Prostate gland (tissue), 2 donors: ENCODE data around the gene DNMT3A. TPM values are rescaled to one million over a fixed set of nuclear protein-coding genes. Genes with fewer than 3 reads are reported as not detected.

Source experiments
- DNase-seq: peaks from one replicate; pipeline ENCODE4 v3.0.0-alpha.2; 2019; ENCODE audit warnings: low spot score
- H3K27ac ChIP-seq, 2 donors: fragments of 200-600 bp; sonication (generic); 2 replicates each; pipeline ENCODE4 v1.5.1; 2017 to 2019
- H3K27me3 ChIP-seq: fragments of 200-600 bp; sonication (generic); replicated peaks from 2 replicates; pipeline ENCODE4 v1.5.1; 2019; ENCODE audit not compliant: insufficient read depth
- H3K36me3 ChIP-seq, 2 donors: fragments of 200-600 bp; sonication (generic); 1 replicate in 1 of 2; 2 replicates in 1 of 2; pipeline versions ENCODE4 v1.5.1 to v1.8.1; 2017 to 2019
- H3K4me1 ChIP-seq: fragments of 200-600 bp; sonication (generic); replicated peaks from 2 replicates; pipeline ENCODE4 v1.5.1; 2019
- H3K4me3 ChIP-seq, 2 donors: fragments of 200-600 bp; sonication (generic); 2 replicates each; pipeline ENCODE4 v1.5.1; 2017 to 2019
- H3K9me3 ChIP-seq: fragments of 200-600 bp; sonication (generic); 2 replicates; pipeline ENCODE4 v1.5.1; 2017
- POLR2A ChIP-seq: fragments of 450-650 bp; IDR thresholded peaks from one replicate; pipeline ENCODE4 v1.6.1; 2016; ENCODE audit warnings: antibody characterized with exemption, mild to moderate bottlenecking
- POLR2AphosphoS5 ChIP-seq: sonication (generic); formaldehyde crosslinking; IDR thresholded peaks from one replicate; pipeline ENCODE4 v1.6.1; 2017; ENCODE audit warnings: antibody characterized with exemption
- WGBS: methylation state at CpG from one replicate; pipeline ENCODE4 v1.1.5; 2018; 5-methylcytosine and 5-hydroxymethylcytosine counted together
- intact Hi-C: fragments of 100-400 bp; cut with DNase I; formaldehyde crosslinking; loops from one replicate; pipeline ENCODE4 v1.14.2; 2022
- total RNA-seq, 2 donors: library from RNA; depleted of rRNA; stranded (reverse); fragments of >200 nt; gene quantifications; one replicate each; pipeline ENCODE4 v1.1.0, GENCODE V29; 2016
- TF ChIP-seq, protein P1 (sequence below), 4 experiments: fragments of 200-600 bp in 2 of 4; fragments of 450-650 bp in 2 of 4; sonication (generic) in 2 of 4; IDR thresholded peaks; 1 replicate in 3 of 4; 2 replicates in 1 of 4; pipeline ENCODE4 v1.5.1; 2016 to 2019; ENCODE audit warnings: antibody characterized with exemption in 4 of 4, mild to moderate bottlenecking in 2 of 4, moderate library complexity in 2 of 4

Gene DNMT3A
- total RNA-seq, 2 donors from 2014 or later, result 8.7 to 28.2 TPM

GRCh38 chr2:25308599-25308998 is 33.1 kb downstream of the DNMT3A start:
- no peak for DNase-seq
- intact Hi-C loops, result no loop called here
- 85% methylated on average over 6 of the region's 6 CpGs for WGBS
- no peaks in the 10 kb centered on the region for H3K9me3 ChIP-seq
- no peaks in the 10 kb centered on the region for H3K36me3 ChIP-seq
- no peak overlapping the region for H3K27ac ChIP-seq
- no peaks in the 10 kb centered on the region for H3K27me3 ChIP-seq
- TF ChIP-seq, protein P1, sequence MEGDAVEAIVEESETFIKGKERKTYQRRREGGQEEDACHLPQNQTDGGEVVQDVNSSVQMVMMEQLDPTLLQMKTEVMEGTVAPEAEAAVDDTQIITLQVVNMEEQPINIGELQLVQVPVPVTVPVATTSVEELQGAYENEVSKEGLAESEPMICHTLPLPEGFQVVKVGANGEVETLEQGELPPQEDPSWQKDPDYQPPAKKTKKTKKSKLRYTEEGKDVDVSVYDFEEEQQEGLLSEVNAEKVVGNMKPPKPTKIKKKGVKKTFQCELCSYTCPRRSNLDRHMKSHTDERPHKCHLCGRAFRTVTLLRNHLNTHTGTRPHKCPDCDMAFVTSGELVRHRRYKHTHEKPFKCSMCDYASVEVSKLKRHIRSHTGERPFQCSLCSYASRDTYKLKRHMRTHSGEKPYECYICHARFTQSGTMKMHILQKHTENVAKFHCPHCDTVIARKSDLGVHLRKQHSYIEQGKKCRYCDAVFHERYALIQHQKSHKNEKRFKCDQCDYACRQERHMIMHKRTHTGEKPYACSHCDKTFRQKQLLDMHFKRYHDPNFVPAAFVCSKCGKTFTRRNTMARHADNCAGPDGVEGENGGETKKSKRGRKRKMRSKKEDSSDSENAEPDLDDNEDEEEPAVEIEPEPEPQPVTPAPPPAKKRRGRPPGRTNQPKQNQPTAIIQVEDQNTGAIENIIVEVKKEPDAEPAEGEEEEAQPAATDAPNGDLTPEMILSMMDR (IDR thresholded peaks at IDR 0.05), result no peak
- TF ChIP-seq POLR2A (no peak), POLR2AphosphoS5 (no peak)
- H3K4me3 ChIP-seq, result no peak overlapping the region
- H3K4me1 ChIP-seq, result peaks cover 9% of the 10 kb centered on the region

DNA sequence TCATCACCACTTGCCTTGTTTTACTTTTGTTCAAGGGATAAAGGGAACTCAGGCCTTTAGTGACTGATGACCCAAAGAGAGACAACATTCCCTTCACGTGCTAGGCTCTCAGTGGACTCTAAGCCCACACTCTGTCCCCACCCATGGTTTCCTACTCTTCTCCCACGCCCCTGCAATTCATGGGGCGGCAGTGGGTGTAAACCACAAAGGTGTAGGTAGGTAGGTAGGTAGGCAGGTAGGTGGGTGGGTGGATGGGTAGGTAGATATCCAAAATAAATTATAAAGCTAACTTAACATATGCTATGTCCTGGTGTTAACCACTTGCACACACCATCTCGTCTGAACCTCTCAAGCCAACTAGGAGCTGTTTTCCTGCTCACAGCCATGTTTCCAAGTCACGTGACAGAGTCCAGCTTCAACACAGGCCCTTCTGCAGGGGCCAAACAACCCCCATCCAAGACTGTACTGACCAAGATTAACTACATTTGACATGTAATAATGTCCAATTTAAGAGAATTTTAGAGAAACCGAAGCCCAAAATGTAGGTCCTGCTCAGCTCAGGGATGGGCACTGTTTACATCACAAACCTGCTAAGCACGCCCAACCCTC is 33.7 kb downstream of the DNMT3A start:
- Histone ChIP-seq H3K4me3 (no peak overlapping the region), H3K36me3 (no peaks in the 10 kb centered on the region), H3K27me3 (no peaks in the 10 kb centered on the region), H3K27ac (no peak overlapping the region), H3K9me3 (no peaks in the 10 kb centered on the region), H3K4me1 (peaks cover 9% of the 10 kb centered on the region)
- 77% methylated on average over 7 of the region's 7 CpGs for WGBS
- no peak for DNase-seq
- intact Hi-C loops, result no loop called here
- TF ChIP-seq, protein P1 (IDR thresholded peaks at IDR 0.05), result no peak
- no peak for TF ChIP-seq POLR2A
- no peak for TF ChIP-seq POLR2AphosphoS5

- intact Hi-C loops, result no loop called here
- Histone ChIP-seq H3K9me3 (no peaks in the 10 kb centered on the region), H3K36me3 (no peaks in the 10 kb centered on the region), H3K27me3 (no peaks in the 10 kb centered on the region), H3K4me3 (no peak overlapping the region), H3K4me1 (peaks cover 9% of the 10 kb centered on the region), H3K27ac (no peak overlapping the region)
- 48% methylated on average over 6 of the region's 6 CpGs for WGBS
- peak; percentile 40 for DNase-seq
- TF ChIP-seq, protein P1 (IDR thresholded peaks at IDR 0.05), result no peak
- TF ChIP-seq POLR2A, result no peak
- TF ChIP-seq POLR2AphosphoS5, result no peak
Observed at GRCh38 chr2:25306777-25307368, 34.9 kb downstream of the DNMT3A start.

DNA sequence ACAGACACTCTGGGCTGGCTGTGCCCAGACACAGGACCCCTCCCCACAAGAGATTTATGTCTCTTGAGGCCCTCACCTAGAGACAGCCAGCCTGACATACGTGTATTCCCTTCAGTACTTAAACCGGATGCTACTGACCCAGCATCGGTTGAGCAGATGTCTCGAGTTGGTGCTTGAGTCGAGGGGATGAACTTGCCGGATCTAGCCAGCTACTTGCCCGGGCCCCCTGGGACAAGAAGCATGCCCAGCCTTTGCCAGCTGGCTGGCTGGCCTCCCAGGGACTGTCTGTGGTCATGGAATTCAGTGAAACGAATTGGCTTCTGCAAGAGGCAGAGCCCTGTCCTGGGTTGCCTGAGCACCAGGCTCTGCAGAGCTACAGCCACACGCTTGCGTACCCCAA is 36.0 kb downstream of the DNMT3A start:
- 38% methylated on average over 10 of the region's 10 CpGs for WGBS
- intact Hi-C loops, result no loop called here

GRCh38 chr2:25304826-25305596 is 36.7 kb downstream of the DNMT3A start:
- H3K27ac ChIP-seq, result no peak overlapping the region
- DNase-seq, result no peak
- no peaks in the 10 kb centered on the region for H3K36me3 ChIP-seq
- TF ChIP-seq, protein P1 (IDR thresholded peaks at IDR 0.05), result no peak
- no peak for TF ChIP-seq POLR2A
- TF ChIP-seq POLR2AphosphoS5, result no peak
- H3K4me3 ChIP-seq, result no peak overlapping the region
- H3K4me1 ChIP-seq, result no peaks in the 10 kb centered on the region
- no peaks in the 10 kb centered on the region for H3K9me3 ChIP-seq
- 79% methylated on average over 16 of the region's 16 CpGs for WGBS
- intact Hi-C loops, result no loop called here
- H3K27me3 ChIP-seq, result no peaks in the 10 kb centered on the region

More for the DNA sequence above, 36.0 kb downstream of the DNMT3A start:
- Histone ChIP-seq H3K36me3 (no peaks in the 10 kb centered on the region), H3K9me3 (no peaks in the 10 kb centered on the region), H3K27me3 (no peaks in the 10 kb centered on the region), H3K27ac (no peak overlapping the region), H3K4me3 (no peak overlapping the region), H3K4me1 (peaks cover 5% of the 10 kb centered on the region)
- TF ChIP-seq POLR2A (no peak), POLR2AphosphoS5 (no peak)
- DNase-seq, result no peak
